Heart left ventricle (tissue), 16 donors: ENCODE results near the gene PRSS2. TPM values are rescaled to one million over a fixed set of nuclear protein-coding genes. Genes with fewer than 3 reads are reported as not detected.

ENCODE experiments used
- ATAC-seq, 4 donors: fragments of 200-7000 bp; cut with Tn5 transposase; one replicate each; pipeline ENCODE4 v1.9.1; 2020 to 2022; ENCODE audit warnings: moderate library complexity in 4 of 4, mild to moderate bottlenecking in 3 of 4, moderate number of reproducible peaks in 1 of 4
- DNase-seq, 5 donors: peaks; one replicate each; pipeline ENCODE4 v3.0.0-alpha.2; 2020
- H3K27ac ChIP-seq, 12 donors: fragments of 200-600 bp; sonication (generic) in 4 of 12; one replicate each; pipeline versions ENCODE4 v1.5.0 to v1.8.0; 2016 to 2022; ENCODE audit warnings: mild to moderate bottlenecking in 2 of 12
- H3K27me3 ChIP-seq, 9 donors: fragments of 200-600 bp; sonication (generic) in 2 of 9; one replicate each; pipeline versions ENCODE4 v1.5.1 to v1.8.0; 2016 to 2022; ENCODE audit warnings: mild to moderate bottlenecking in 3 of 9
- H3K36me3 ChIP-seq, 9 donors: fragments of 200-600 bp; sonication (generic) in 2 of 9; one replicate each; pipeline versions ENCODE4 v1.5.0 to v1.8.0; 2018 to 2022; ENCODE audit warnings: mild to moderate bottlenecking in 2 of 9
- H3K4me1 ChIP-seq, 12 donors: fragments of 200-600 bp; sonication (generic) in 4 of 12; one replicate each; pipeline versions ENCODE4 v1.5.0 to v1.8.0; 2016 to 2022; ENCODE audit warnings: mild to moderate bottlenecking in 3 of 12
- H3K4me3 ChIP-seq, 12 donors: fragments of 200-600 bp; sonication (generic) in 4 of 12; one replicate each; pipeline versions ENCODE4 v1.5.0 to v1.8.0; 2017 to 2022; ENCODE audit warnings: mild to moderate bottlenecking in 9 of 12, moderate library complexity in 4 of 12
- H3K9me3 ChIP-seq, 12 donors: fragments of 200-600 bp; sonication (generic) in 4 of 12; one replicate each; pipeline versions ENCODE4 v1.5.0 to v1.8.0; 2016 to 2022; ENCODE audit warnings: mild to moderate bottlenecking in 1 of 12
- POLR2A ChIP-seq, 2 donors: fragments of 450-650 bp; IDR thresholded peaks; one replicate each; pipeline ENCODE4 v1.6.1; 2017; ENCODE audit warnings: antibody characterized with exemption in 2 of 2, mild to moderate bottlenecking in 2 of 2, moderate library complexity in 2 of 2
- WGBS, 4 donors: extraction: QIAGEN DNeasy Blood & Tissue Kit in 2 of 4; methylation state at CpG; one replicate each; pipeline versions ENCODE4 v1.1.5 to v1.1.7; 2013 to 2018; 5-methylcytosine and 5-hydroxymethylcytosine counted together
- intact Hi-C, 10 donors: fragments of 100-400 bp; cut with DNase I; formaldehyde crosslinking; loops; one replicate each; pipeline versions ENCODE4 v1.11.1 to v1.14.2; 2022
- polyA plus RNA-seq, 2 donors: library from polyadenylated mRNA; stranded (reverse); fragments of 200-250 nt; gene quantifications; one replicate each; pipeline ENCODE4 v1.2.3, GENCODE V29; 2013
- total RNA-seq, 9 donors: library from RNA; depleted of rRNA in 2 of 9; stranded (reverse); fragments of >200 nt in 2 of 9; fragmentation: NEBNext Ultra II Directional in 3 of 9; extraction: Animal tissue kit (Norgen Biotek cat#: 25700) in 3 of 9; gene quantifications; one replicate each; pipeline versions ENCODE4 v1.1.0 to v1.2.4, GENCODE V29; 2016 to 2023
- TF ChIP-seq, protein P1 (sequence below), 12 donors: fragments of 200-600 bp; sonication (generic) in 4 of 12; IDR thresholded peaks; one replicate each; pipeline versions ENCODE4 v1.5.0 to v1.8.0; 2018 to 2022; ENCODE audit warnings: antibody characterized with exemption in 12 of 12, mild to moderate bottlenecking in 5 of 12
- donor health status: ischemic (EF 13 %, LVEDD 7.1; RV severe dilation, severe dysfunction).
- donor health status: healthy with polysubstance abuse.
- donor health status: DM: no; HTN: yes; CAD: no.
- donor health status: DM: no; HTN: no; CAD: no.
- donor health status: ischemic (EF 25% LVEDD 6.9; RV normal size, moderate dysfunction).
- donor health status: ischemic (EF 25% LVEDD 5.7; RV mildly dilated, moderate dysfunction).
- donor health status: healthy.
- donor health status: DM: yes; HTN: yes; CAD: no.
- donor health status: ischemic (EF 35%, LVEDD 5.7; RV mildly dilated, moderate dysfunction).
- donor health status: nonischemic (EF 11% LVEDD 7.7; RV severe dilation, severe dysfunction).
- donor health status: DM: yes; HTN: yes; CAD: no.
- donor health status: PGD.
- donor health status: ischemic (EF 29% LVEDD 5.4; RV normal size, mild dysfunction).
- donor health status: nonischemic (EF 23%, LVEDD 6.1; RV moderate dilation, normal function).

PRSS2 gene
- total and polyA plus RNA-seq, 11 donors, result 1.0 to 8.4 (median 5.9) TPM; not detected in 5

- Histone ChIP-seq H3K4me3 (no peak overlapping the region), H3K27me3 (peaks cover 0 to 74% (median 18%) of the 10 kb centered on the region in 9 donors), H3K9me3 (no peaks in the 10 kb centered on the region), H3K4me1 (no peaks in the 10 kb centered on the region), H3K36me3 (no peaks in the 10 kb centered on the region), H3K27ac (no peak overlapping the region)
- intact Hi-C loops, result loop anchor here in 2 of 10 donors (10.0 kb wide), 1 partner anchor 180 kb away; no protein-coding TSS in a partner anchor
- WGBS, 4 donors, result 61 to 67% (median 65%) methylated on average over 3 of the region's 3 CpGs
- TF ChIP-seq, protein P1, sequence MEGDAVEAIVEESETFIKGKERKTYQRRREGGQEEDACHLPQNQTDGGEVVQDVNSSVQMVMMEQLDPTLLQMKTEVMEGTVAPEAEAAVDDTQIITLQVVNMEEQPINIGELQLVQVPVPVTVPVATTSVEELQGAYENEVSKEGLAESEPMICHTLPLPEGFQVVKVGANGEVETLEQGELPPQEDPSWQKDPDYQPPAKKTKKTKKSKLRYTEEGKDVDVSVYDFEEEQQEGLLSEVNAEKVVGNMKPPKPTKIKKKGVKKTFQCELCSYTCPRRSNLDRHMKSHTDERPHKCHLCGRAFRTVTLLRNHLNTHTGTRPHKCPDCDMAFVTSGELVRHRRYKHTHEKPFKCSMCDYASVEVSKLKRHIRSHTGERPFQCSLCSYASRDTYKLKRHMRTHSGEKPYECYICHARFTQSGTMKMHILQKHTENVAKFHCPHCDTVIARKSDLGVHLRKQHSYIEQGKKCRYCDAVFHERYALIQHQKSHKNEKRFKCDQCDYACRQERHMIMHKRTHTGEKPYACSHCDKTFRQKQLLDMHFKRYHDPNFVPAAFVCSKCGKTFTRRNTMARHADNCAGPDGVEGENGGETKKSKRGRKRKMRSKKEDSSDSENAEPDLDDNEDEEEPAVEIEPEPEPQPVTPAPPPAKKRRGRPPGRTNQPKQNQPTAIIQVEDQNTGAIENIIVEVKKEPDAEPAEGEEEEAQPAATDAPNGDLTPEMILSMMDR (IDR thresholded peaks at IDR 0.05), result no peak
- no peak for TF ChIP-seq POLR2A (IDR thresholded peaks at IDR 0.05)
- DNase-seq (no peak), ATAC-seq (no peak)
These were observed 44.4 kb downstream of the PRSS2 start for GRCh38 chr7:142815134-142815533.

GRCh38 chr7:142817506-142817905 is 46.7 kb downstream of the PRSS2 start:
- ATAC-seq, result no peak
- Histone ChIP-seq H3K27me3 (peaks cover 0 to 52% (median 13%) of the 10 kb centered on the region in 9 donors), H3K4me1 (no peaks in the 10 kb centered on the region), H3K27ac (no peak overlapping the region), H3K36me3 (no peaks in the 10 kb centered on the region), H3K4me3 (no peak overlapping the region), H3K9me3 (peaks cover 0 to 5% (median 0%) of the 10 kb centered on the region in 12 donors)
- no peak for DNase-seq
- no peak for TF ChIP-seq POLR2A (IDR thresholded peaks at IDR 0.05)
- TF ChIP-seq, protein P1 (IDR thresholded peaks at IDR 0.05), result no peak
- WGBS, 4 donors, result 65 to 77% (median 74%) methylated on average over 2 of the region's 2 CpGs
- intact Hi-C loops, result loop anchor here in 2 of 10 donors (10.0 kb wide), 1 partner anchor 183 kb away; no protein-coding TSS in a partner anchor

DNA sequence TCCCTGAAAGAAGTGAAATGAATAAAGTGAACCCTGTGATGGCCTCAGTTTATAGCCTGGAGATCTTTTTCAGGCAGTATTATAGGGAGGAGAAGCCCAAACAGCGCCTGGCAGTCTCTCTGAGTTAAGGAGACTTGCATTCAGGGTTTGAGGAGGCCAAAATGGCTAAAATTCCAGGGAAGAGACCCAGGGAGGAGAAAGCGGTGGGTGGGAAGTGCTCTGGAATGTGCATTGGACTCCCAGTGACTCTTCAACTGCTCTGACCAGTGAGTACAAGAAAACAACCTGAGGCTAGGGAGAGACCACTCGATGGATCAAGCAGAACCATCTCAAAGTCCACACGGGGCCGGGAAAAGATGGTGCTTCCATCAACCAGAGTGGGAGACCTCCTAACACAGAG is 48.8 kb downstream of the PRSS2 start:
- peaks cover 0 to 17% (median 0%) of the 10 kb centered on the region in 12 donors for H3K9me3 ChIP-seq
- ATAC-seq (no peak), DNase-seq (no peak)
- H3K4me3 ChIP-seq, result no peak overlapping the region
- H3K27me3 ChIP-seq, result peaks cover 0 to 33% (median 5%) of the 10 kb centered on the region in 9 donors
- no peaks in the 10 kb centered on the region for H3K36me3 ChIP-seq
- 75 to 82% (median 77%) methylated on average over 5 of the region's 5 CpGs for WGBS, 4 donors
- TF ChIP-seq, protein P1 (IDR thresholded peaks at IDR 0.05), result no peak
- no peak for TF ChIP-seq POLR2A (IDR thresholded peaks at IDR 0.05)
- intact Hi-C loops, result loop anchor here in 2 of 10 donors (10.0 kb wide), 1 partner anchor 185 kb away; no protein-coding TSS in a partner anchor
- no peaks in the 10 kb centered on the region for H3K4me1 ChIP-seq
- H3K27ac ChIP-seq, result no peak overlapping the region

GRCh38 chr7:142822714-142823113 is 51.9 kb downstream of the PRSS2 start:
- H3K36me3 ChIP-seq, result no peaks in the 10 kb centered on the region
- DNase-seq (no peak), ATAC-seq (no peak)
- no peaks in the 10 kb centered on the region for H3K4me1 ChIP-seq
- 0 to 1% (median 0%) methylated on average over 1 of the region's 1 CpG for WGBS, 4 donors
- H3K4me3 ChIP-seq, result no peak overlapping the region
- peaks cover 0 to 17% (median 0%) of the 10 kb centered on the region in 12 donors for H3K9me3 ChIP-seq
- TF ChIP-seq, protein P1 (IDR thresholded peaks at IDR 0.05), result no peak
- no peak for TF ChIP-seq POLR2A (IDR thresholded peaks at IDR 0.05)
- intact Hi-C loops, result loop anchor here in 1 of 10 donors (10.0 kb wide), 1 partner anchor 58 kb away; no protein-coding TSS in a partner anchor
- H3K27ac ChIP-seq, result no peak overlapping the region
- H3K27me3 ChIP-seq, result peaks cover 0 to 15% (median 0%) of the 10 kb centered on the region in 9 donors

Other genes with a start within 250 kb of the PRSS2 start
- gene PRSS1, start 21.5 kb upstream of the PRSS2 start, total RNA-seq, result 1 to 10 TPM in 5 of 9 donors, not detected in 4; 2.6 to 4.3 (median 3.2) TPM
- 1 to 10 TPM in 1 of 2 donors, not detected in 1; 1.3 TPM for gene PRSS1, start 21.5 kb upstream of the PRSS2 start, polyA plus RNA-seq
- gene EPHB6, start 84.1 kb downstream of the PRSS2 start, total RNA-seq, result 10 to 100 TPM in 1 of 9 donors, 1 to 10 TPM in 8; 1.5 to 20.3 (median 3.3) TPM
- gene EPHB6, start 84.1 kb downstream of the PRSS2 start, polyA plus RNA-seq, result 1 to 10 TPM; 1.6 to 4.2 TPM
- gene TRPV6, start 114.8 kb downstream of the PRSS2 start, total RNA-seq, result under 1 TPM in 1 of 9 donors, not detected in 8; 0.68 TPM
- not detected for gene TRPV6, start 114.8 kb downstream of the PRSS2 start, polyA plus RNA-seq
- not detected for gene TRPV5, start 162.8 kb downstream of the PRSS2 start, total RNA-seq
- gene TRPV5, start 162.8 kb downstream of the PRSS2 start, polyA plus RNA-seq, result not detected
- not detected for gene LLCFC1, start 168.5 kb downstream of the PRSS2 start, total RNA-seq
- gene LLCFC1, start 168.5 kb downstream of the PRSS2 start, polyA plus RNA-seq, result not detected
- gene KEL, start 191.4 kb downstream of the PRSS2 start, total RNA-seq, result 1 to 10 TPM in 3 of 9 donors, under 1 TPM in 2, not detected in 4; 0.52 to 1.8 (median 1.2) TPM
- gene KEL, start 191.4 kb downstream of the PRSS2 start, polyA plus RNA-seq, result under 1 TPM; 0.17 to 0.19 TPM